ENCODE data around the gene PSMG1.
"Not testable (repeated sequence)": the region's sequence is repeated elsewhere in the genome, so short reads cannot be mapped to it uniquely, and the experiment has no call there.

DNA sequence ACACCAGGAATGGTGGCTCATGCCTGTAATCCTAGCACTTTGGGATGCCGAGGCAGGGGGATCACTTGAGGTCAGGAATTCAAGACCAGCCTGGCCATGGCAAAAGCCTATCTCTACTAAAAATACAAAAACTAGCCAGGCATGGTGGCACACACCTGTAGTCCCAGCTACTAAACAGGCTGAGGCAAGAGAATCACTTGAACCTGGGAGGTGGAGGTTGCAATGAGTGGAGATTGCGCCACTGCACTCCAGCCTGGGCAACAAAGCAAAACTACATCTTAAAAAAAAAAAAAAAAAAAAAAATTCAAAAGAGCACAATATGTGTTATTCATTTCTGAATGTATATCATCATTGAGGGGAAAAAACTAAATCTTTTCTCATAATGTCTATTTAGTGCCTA is 37.6 kb upstream of the PSMG1 start:
- TF ChIP-seq, protein P1, sequence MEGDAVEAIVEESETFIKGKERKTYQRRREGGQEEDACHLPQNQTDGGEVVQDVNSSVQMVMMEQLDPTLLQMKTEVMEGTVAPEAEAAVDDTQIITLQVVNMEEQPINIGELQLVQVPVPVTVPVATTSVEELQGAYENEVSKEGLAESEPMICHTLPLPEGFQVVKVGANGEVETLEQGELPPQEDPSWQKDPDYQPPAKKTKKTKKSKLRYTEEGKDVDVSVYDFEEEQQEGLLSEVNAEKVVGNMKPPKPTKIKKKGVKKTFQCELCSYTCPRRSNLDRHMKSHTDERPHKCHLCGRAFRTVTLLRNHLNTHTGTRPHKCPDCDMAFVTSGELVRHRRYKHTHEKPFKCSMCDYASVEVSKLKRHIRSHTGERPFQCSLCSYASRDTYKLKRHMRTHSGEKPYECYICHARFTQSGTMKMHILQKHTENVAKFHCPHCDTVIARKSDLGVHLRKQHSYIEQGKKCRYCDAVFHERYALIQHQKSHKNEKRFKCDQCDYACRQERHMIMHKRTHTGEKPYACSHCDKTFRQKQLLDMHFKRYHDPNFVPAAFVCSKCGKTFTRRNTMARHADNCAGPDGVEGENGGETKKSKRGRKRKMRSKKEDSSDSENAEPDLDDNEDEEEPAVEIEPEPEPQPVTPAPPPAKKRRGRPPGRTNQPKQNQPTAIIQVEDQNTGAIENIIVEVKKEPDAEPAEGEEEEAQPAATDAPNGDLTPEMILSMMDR (IDR thresholded peaks at IDR 0.05), result not testable (repeated sequence)
- TF ChIP-seq ZFX (IDR thresholded peaks at IDR 0.05; ENCODE audit: borderline replicate concordance), result not testable (repeated sequence)

Data from 22Rv1 (cell line).